ENCODE data around the gene ASIC4.

Gene ASIC4

DNA sequence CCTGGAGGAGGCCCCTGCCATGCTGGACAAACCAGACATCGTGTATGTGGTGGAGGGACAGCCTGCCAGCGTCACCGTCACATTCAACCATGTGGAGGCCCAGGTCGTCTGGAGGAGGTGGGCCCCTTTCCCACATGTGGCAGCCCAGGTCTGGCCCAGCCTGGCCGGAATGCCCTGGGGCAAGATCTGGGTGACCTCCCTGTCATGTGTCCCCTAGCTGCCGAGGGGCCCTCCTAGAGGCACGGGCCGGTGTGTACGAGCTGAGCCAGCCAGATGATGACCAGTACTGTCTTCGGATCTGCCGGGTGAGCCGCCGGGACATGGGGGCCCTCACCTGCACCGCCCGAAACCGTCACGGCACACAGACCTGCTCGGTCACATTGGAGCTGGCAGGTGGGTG is 40.8 kb upstream of the ASIC4 start:
- TF ChIP-seq SPI1 (IDR thresholded peaks at IDR 0.05; ENCODE audit: borderline replicate concordance, low read depth) (no peak), POLR2AphosphoS5 (IDR thresholded peaks at IDR 0.05; ENCODE audit: low read depth) (no peak), GABPA (IDR thresholded peaks at IDR 0.05; ENCODE audit: low read depth) (no peak)
- TF ChIP-seq, protein P1, sequence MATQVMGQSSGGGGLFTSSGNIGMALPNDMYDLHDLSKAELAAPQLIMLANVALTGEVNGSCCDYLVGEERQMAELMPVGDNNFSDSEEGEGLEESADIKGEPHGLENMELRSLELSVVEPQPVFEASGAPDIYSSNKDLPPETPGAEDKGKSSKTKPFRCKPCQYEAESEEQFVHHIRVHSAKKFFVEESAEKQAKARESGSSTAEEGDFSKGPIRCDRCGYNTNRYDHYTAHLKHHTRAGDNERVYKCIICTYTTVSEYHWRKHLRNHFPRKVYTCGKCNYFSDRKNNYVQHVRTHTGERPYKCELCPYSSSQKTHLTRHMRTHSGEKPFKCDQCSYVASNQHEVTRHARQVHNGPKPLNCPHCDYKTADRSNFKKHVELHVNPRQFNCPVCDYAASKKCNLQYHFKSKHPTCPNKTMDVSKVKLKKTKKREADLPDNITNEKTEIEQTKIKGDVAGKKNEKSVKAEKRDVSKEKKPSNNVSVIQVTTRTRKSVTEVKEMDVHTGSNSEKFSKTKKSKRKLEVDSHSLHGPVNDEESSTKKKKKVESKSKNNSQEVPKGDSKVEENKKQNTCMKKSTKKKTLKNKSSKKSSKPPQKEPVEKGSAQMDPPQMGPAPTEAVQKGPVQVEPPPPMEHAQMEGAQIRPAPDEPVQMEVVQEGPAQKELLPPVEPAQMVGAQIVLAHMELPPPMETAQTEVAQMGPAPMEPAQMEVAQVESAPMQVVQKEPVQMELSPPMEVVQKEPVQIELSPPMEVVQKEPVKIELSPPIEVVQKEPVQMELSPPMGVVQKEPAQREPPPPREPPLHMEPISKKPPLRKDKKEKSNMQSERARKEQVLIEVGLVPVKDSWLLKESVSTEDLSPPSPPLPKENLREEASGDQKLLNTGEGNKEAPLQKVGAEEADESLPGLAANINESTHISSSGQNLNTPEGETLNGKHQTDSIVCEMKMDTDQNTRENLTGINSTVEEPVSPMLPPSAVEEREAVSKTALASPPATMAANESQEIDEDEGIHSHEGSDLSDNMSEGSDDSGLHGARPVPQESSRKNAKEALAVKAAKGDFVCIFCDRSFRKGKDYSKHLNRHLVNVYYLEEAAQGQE (IDR thresholded peaks at IDR 0.05; ENCODE audit: insufficient replicate concordance, low read depth): no peak
- TF ChIP-seq, protein P2, sequence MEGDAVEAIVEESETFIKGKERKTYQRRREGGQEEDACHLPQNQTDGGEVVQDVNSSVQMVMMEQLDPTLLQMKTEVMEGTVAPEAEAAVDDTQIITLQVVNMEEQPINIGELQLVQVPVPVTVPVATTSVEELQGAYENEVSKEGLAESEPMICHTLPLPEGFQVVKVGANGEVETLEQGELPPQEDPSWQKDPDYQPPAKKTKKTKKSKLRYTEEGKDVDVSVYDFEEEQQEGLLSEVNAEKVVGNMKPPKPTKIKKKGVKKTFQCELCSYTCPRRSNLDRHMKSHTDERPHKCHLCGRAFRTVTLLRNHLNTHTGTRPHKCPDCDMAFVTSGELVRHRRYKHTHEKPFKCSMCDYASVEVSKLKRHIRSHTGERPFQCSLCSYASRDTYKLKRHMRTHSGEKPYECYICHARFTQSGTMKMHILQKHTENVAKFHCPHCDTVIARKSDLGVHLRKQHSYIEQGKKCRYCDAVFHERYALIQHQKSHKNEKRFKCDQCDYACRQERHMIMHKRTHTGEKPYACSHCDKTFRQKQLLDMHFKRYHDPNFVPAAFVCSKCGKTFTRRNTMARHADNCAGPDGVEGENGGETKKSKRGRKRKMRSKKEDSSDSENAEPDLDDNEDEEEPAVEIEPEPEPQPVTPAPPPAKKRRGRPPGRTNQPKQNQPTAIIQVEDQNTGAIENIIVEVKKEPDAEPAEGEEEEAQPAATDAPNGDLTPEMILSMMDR (IDR thresholded peaks at IDR 0.05; ENCODE audit: insufficient read depth, low read length): no peak
- H3K27me3 ChIP-seq (ENCODE audit: insufficient read depth, poor library complexity, severe bottlenecking): no peaks in the 10 kb centered on the region
- no peak overlapping the region for H3K4me3 ChIP-seq (replicated peaks; ENCODE audit: insufficient read depth, low read length)
- no peak for DNase-seq (ENCODE audit: low read depth in 1 of 2, low spot score in 1 of 2)
- H3K27ac ChIP-seq (replicated peaks): no peak overlapping the region

DNA sequence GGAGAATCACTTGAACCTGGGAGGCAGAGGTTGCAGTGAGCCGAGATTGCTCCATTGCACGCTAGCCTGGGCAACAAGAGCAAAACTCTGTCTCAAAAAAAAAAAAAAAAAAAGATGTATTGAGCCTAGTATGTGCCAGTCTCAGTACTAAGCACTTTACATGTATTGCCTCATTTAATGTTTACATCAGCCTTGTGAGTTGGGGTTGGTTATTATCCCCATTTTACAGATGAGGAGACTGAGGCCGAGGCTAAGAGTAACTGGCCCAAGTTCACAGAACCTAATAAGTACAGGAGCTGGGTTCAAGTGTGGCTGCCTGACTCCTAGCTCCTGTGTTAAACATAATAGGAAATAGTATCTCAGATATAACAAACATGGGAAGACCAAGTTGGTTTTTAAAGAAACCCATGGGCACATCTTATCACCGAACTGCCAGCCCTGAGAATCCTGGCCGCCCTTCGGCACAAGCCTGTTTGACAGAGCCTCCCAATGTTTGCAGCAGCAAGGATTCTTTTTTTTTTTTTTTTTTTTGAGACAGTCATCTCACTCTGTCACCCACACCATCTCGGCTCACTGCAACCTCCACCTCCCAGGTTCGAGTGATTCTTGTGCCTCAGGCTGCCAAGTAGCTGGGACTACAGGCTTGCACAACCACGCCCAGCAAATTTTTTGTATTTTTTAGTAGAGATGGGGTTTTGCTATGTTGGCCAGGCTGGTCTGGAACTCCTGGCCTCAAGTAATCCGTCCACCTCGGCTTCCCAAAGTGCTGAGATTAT is 39.8 kb upstream of the ASIC4 start:
- no peak for DNase-seq (ENCODE audit: low read depth in 1 of 2, low spot score in 1 of 2)
- Histone ChIP-seq H3K27me3 (ENCODE audit: insufficient read depth, poor library complexity, severe bottlenecking) (no peaks in the 10 kb centered on the region), H3K27ac (replicated peaks) (no peak overlapping the region), H3K4me3 (replicated peaks; ENCODE audit: insufficient read depth, low read length) (no peak overlapping the region)
- TF ChIP-seq, protein P1 (IDR thresholded peaks at IDR 0.05; ENCODE audit: insufficient replicate concordance, low read depth): no peak
- no peak for TF ChIP-seq POLR2AphosphoS5 (IDR thresholded peaks at IDR 0.05; ENCODE audit: low read depth)
- no peak for TF ChIP-seq GABPA (IDR thresholded peaks at IDR 0.05; ENCODE audit: low read depth)
- TF ChIP-seq SPI1 (IDR thresholded peaks at IDR 0.05; ENCODE audit: borderline replicate concordance, low read depth): no peak
- TF ChIP-seq, protein P2 (IDR thresholded peaks at IDR 0.05; ENCODE audit: insufficient read depth, low read length): no peak

DNA sequence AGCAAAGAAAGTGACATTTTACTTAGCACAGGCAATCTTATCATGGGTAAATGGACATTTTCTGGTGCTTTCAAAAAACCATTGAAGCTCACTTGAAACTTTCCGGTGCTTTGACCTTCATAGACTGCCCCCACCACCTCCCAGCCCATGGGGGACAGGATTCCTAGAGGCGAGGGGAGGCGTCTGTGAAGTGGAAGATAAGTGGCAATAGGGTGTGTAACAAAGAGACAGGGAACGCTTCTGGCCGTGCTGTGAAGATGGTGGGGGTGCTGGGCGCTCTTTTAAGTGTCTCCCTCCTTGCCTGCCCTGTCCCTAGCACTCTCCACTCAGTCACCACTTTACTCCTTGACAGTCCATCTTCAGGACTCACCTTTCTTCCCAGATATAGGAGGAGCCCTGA is 39.0 kb upstream of the ASIC4 start:
- DNase-seq (ENCODE audit: low read depth in 1 of 2, low spot score in 1 of 2): no peak
- Histone ChIP-seq H3K27me3 (ENCODE audit: insufficient read depth, poor library complexity, severe bottlenecking) (no peaks in the 10 kb centered on the region), H3K4me3 (replicated peaks; ENCODE audit: insufficient read depth, low read length) (no peak overlapping the region), H3K27ac (replicated peaks) (no peak overlapping the region)
- TF ChIP-seq GABPA (IDR thresholded peaks at IDR 0.05; ENCODE audit: low read depth) (no peak), SPI1 (IDR thresholded peaks at IDR 0.05; ENCODE audit: borderline replicate concordance, low read depth) (no peak), POLR2AphosphoS5 (IDR thresholded peaks at IDR 0.05; ENCODE audit: low read depth) (no peak)
- TF ChIP-seq, protein P1 (IDR thresholded peaks at IDR 0.05; ENCODE audit: insufficient replicate concordance, low read depth): no peak
- TF ChIP-seq, protein P2 (IDR thresholded peaks at IDR 0.05; ENCODE audit: insufficient read depth, low read length): no peak

Data from HL-60 (cell line).